ENCODE measurements around the gene GRIK4. TPM values are rescaled to one million over a fixed set of nuclear protein-coding genes. Genes with fewer than 3 reads are reported as not detected.

The GRIK4 gene
- total and polyA plus RNA-seq, 8 donors = 0.06 to 0.31 TPM; not detected in 6

DNA sequence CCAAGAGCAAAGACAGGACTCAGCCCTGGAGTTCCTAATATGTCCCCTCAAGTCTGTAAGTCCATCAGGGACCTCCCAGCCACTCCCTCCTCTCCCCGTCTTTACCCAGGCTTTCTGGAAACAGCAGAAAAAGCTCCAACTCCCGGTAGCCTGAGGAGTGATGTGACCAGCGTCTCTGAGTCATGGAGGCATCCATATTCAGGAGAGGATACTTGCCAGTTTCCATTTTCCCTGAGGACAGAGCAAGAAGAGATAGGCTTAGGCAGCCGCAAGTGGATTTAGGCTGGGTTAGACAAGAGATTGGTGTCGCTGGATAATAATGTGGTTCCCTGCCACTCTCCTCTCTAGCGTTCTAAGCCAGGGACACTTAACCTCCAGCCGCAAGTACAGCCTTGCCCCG lies 206.6 kb downstream of the GRIK4 start:
- Histone ChIP-seq H3K36me3 (no peaks in the 10 kb centered on the region), H3K27ac (no peak overlapping the region), H3K27me3 (peaks cover 0 to 38% (median 0%) of the 10 kb centered on the region in 3 donors), H3K4me1 (no peaks in the 10 kb centered on the region), H3K4me3 (no peak overlapping the region), H3K9me3 (no peaks in the 10 kb centered on the region)
- no peak for TF ChIP-seq POLR2AphosphoS5 (IDR thresholded peaks at IDR 0.05)
- TF ChIP-seq POLR2A (IDR thresholded peaks at IDR 0.05) = no peak
- no peak for TF ChIP-seq CTCF (IDR thresholded peaks at IDR 0.05)
- TF ChIP-seq EP300 (IDR thresholded peaks at IDR 0.05) = no peak
- DNase-seq = no peak
- 79 to 89% (median 88%) methylated on average over 8 of the region's 8 CpGs for WGBS, 5 donors
- intact Hi-C loops (cut with DNase I; ENCODE audit: low total_unique reads) = no loop called here

DNA sequence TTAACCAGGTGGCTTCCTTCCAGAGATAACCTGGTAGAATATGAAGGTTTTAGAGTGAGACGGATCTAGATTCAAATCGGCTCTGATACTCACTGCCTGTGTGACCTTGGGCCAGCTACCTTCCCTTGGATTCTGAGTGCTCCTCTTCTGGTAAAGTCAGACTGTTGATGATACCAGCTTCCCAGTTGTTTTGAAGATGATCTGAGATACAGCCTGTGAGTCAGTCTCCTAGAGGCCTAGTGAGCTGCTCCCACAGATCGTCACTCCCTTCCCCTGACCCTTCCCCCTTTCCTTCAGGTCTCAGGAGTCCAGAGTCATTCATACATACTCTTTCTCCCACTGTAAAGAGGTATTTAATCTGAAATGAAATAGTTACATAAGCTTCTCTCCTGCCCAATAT lies 207.8 kb downstream of the GRIK4 start:
- WGBS, 5 donors = 37 to 77% (median 42%) methylated on average over 3 of the region's 3 CpGs
- Histone ChIP-seq H3K27ac (no peak overlapping the region), H3K9me3 (no peaks in the 10 kb centered on the region), H3K36me3 (no peaks in the 10 kb centered on the region), H3K4me3 (no peak overlapping the region), H3K4me1 (no peaks in the 10 kb centered on the region), H3K27me3 (peaks cover 0 to 38% (median 0%) of the 10 kb centered on the region in 3 donors)
- TF ChIP-seq CTCF (IDR thresholded peaks at IDR 0.05) (no peak), EP300 (IDR thresholded peaks at IDR 0.05) (no peak), POLR2AphosphoS5 (IDR thresholded peaks at IDR 0.05) (no peak), POLR2A (IDR thresholded peaks at IDR 0.05) (no peak)
- intact Hi-C loops (cut with DNase I; ENCODE audit: low total_unique reads) = no loop called here
- no peak for DNase-seq

DNA sequence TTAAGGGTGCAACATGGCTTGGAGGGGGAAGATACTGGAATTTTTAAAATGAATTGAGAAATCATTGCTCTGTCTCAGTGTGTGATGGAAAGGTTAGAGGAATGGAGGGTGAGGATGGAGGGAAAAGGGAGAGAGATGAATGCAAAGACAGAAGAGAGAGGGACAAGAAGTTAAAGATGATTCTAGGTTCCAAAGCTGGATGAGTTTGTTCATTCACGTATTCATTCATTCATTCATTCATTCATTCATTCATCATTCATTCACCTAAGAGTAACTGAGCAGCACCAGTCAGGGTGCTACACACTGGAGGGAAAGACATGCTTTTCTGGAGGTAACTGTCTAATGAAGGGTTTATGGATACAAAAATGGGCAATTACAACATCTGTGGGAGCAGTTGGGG lies 209.2 kb downstream of the GRIK4 start:
- H3K4me1 ChIP-seq = no peaks in the 10 kb centered on the region
- no peaks in the 10 kb centered on the region for H3K36me3 ChIP-seq
- TF ChIP-seq CTCF (IDR thresholded peaks at IDR 0.05) = no peak
- no peak for TF ChIP-seq POLR2AphosphoS5 (IDR thresholded peaks at IDR 0.05)
- TF ChIP-seq POLR2A (IDR thresholded peaks at IDR 0.05) = no peak
- no peak for TF ChIP-seq EP300 (IDR thresholded peaks at IDR 0.05)
- H3K27ac ChIP-seq = no peak overlapping the region
- peaks cover 0 to 34% (median 0%) of the 10 kb centered on the region in 3 donors for H3K27me3 ChIP-seq
- DNase-seq = no peak
- no peak overlapping the region for H3K4me3 ChIP-seq
- peaks cover 0 to 5% (median 0%) of the 10 kb centered on the region in 4 donors for H3K9me3 ChIP-seq
- 76 to 89% (median 86%) methylated on average over 1 of the region's 1 CpG for WGBS, 5 donors
- intact Hi-C loops (cut with DNase I; ENCODE audit: low total_unique reads) = no loop called here

- H3K27me3 ChIP-seq = peaks cover 0 to 24% (median 0%) of the 10 kb centered on the region in 3 donors
- no peaks in the 10 kb centered on the region for H3K4me1 ChIP-seq
- TF ChIP-seq CTCF (IDR thresholded peaks at IDR 0.05) (no peak), POLR2A (IDR thresholded peaks at IDR 0.05) (no peak), EP300 (IDR thresholded peaks at IDR 0.05) (no peak), POLR2AphosphoS5 (IDR thresholded peaks at IDR 0.05) (no peak)
- peaks cover 0 to 19% (median 12%) of the 10 kb centered on the region in 4 donors for H3K9me3 ChIP-seq
- no peak overlapping the region for H3K27ac ChIP-seq
- intact Hi-C loops (cut with DNase I; ENCODE audit: low total_unique reads) = no loop called here
- no peak for DNase-seq
- no peaks in the 10 kb centered on the region for H3K36me3 ChIP-seq
- WGBS, 5 donors = 54 to 64% (median 62%) methylated on average over 6 of the region's 6 CpGs
- no peak overlapping the region for H3K4me3 ChIP-seq
These were observed 211.0 kb downstream of the GRIK4 start for GRCh38 chr11:120722524-120722923.
